B cell (primary cell): ENCODE measurements around the gene TNFRSF13B.

ENCODE experiments used
- EZH2 ChIP-seq: IDR thresholded peaks from 2 replicates; pipeline ENCODE4 v1.6.1; 2012; ENCODE audit warnings: borderline replicate concordance, low read depth, mild to moderate bottlenecking, moderate library complexity, low read length; ENCODE audit not compliant: insufficient read depth, poor library complexity, severe bottlenecking
- TF ChIP-seq, protein P1 (sequence below): fragments of 200-600 bp; IDR thresholded peaks from one replicate; pipeline ENCODE4 v1.8.0; 2022; ENCODE audit warnings: antibody characterized with exemption, mild to moderate bottlenecking

DNA sequence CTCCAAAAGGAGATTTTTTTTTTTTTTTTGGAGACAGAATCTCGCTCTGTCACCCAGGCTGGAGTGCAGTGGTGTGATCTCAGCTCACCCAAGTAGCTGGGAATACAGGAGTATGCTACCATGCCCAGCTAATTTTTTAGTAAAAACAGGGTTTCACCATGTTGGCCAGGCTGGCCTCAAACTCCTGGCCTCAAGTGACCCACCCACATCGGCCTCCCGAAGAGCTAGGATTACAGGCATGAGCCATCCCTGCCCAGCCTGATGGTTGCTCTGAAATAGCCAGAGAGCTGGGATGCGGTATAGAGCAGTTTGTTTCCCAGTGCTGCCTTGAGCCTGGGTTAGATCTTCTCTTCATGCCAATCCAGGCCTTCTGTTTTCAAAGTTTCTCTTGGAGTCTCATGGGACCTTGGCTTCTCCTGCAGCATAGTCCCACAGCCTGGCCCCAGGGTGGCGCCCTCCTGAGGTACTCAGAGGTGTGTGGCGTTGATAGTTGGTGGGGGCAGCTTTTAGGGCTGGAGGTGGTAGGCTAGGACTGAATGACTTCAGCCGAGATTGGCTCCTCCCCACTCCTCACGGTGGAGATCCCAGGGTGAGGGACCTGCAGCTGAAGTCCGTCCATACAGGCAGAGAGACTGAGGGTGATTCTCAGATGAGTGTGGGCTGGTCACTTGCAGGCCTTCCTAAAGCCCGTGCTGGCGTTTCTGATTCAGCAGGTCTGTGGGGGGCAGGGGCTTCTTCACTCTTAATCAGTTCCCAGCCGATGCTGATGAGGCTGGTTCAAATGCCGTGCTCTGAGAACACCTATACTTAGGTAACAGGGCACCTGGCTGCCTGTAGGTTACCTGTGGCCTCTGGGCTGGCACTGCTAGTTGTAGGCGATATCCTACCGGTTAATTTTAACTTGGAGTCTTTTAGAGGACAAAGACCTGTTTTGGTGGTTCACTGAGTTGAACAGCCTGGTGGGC is 52.0 kb downstream of the TNFRSF13B start:
- TF ChIP-seq, protein P1, sequence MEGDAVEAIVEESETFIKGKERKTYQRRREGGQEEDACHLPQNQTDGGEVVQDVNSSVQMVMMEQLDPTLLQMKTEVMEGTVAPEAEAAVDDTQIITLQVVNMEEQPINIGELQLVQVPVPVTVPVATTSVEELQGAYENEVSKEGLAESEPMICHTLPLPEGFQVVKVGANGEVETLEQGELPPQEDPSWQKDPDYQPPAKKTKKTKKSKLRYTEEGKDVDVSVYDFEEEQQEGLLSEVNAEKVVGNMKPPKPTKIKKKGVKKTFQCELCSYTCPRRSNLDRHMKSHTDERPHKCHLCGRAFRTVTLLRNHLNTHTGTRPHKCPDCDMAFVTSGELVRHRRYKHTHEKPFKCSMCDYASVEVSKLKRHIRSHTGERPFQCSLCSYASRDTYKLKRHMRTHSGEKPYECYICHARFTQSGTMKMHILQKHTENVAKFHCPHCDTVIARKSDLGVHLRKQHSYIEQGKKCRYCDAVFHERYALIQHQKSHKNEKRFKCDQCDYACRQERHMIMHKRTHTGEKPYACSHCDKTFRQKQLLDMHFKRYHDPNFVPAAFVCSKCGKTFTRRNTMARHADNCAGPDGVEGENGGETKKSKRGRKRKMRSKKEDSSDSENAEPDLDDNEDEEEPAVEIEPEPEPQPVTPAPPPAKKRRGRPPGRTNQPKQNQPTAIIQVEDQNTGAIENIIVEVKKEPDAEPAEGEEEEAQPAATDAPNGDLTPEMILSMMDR: no peak
- no peak for TF ChIP-seq EZH2
